Coronary artery (tissue), 2 donors: Measurements from ENCODE around the gene ADD3.
"Not testable (repeated sequence)": the region's sequence is repeated elsewhere in the genome, so short reads cannot be mapped to it uniquely, and the experiment has no call there.

Experiments
- DNase-seq: peaks from one replicate; pipeline ENCODE4 v3.0.0-alpha.2; 2017; ENCODE audit warnings: low spot score
- H3K27ac ChIP-seq, 2 donors: fragments of 200-600 bp; sonication (generic); one replicate each; pipeline ENCODE4 v1.5.1; 2016 to 2019
- H3K4me3 ChIP-seq: fragments of 200-600 bp; sonication (generic); 2 replicates; pipeline ENCODE4 v1.5.1; 2016; ENCODE audit warnings: mild to moderate bottlenecking, moderate library complexity
- CTCF ChIP-seq: fragments of 200-600 bp; sonication (generic); IDR thresholded peaks from one replicate; pipeline ENCODE4 v1.5.1; 2019; ENCODE audit warnings: antibody characterized with exemption

Gene ADD3

GRCh38 chr10:110113670-110114337, 106.0 kb downstream of the ADD3 start:
- TF ChIP-seq CTCF: no peak
- H3K4me3 ChIP-seq: no peak overlapping the region
- DNase-seq: no peak
- H3K27ac ChIP-seq: no peak overlapping the region

- H3K4me3 ChIP-seq, DNase-seq, H3K27ac ChIP-seq: not testable (repeated sequence)
Observed at GRCh38 chr10:110114668-110115067, 106.9 kb downstream of the ADD3 start.

- DNase-seq: no peak
- Histone ChIP-seq H3K4me3 (no peak overlapping the region), H3K27ac (no peak overlapping the region)
- no peak for TF ChIP-seq CTCF
Observed at GRCh38 chr10:110115784-110116520, 108.2 kb downstream of the ADD3 start.

GRCh38 chr10:110118891-110119621, 111.3 kb downstream of the ADD3 start:
- Histone ChIP-seq H3K27ac (peak overlapping the region in 1 of 2 donors; percentile 65), H3K4me3 (no peak overlapping the region)
- no peak for TF ChIP-seq CTCF
- no peak for DNase-seq

GRCh38 chr10:110123594-110123993, 115.8 kb downstream of the ADD3 start:
- no peak for TF ChIP-seq CTCF
- no peak for DNase-seq
- Histone ChIP-seq H3K27ac (no peak overlapping the region), H3K4me3 (no peak overlapping the region)

GRCh38 chr10:110129490-110129889, 121.7 kb downstream of the ADD3 start:
- no peak for DNase-seq
- no peak for TF ChIP-seq CTCF
- Histone ChIP-seq H3K27ac (no peak overlapping the region), H3K4me3 (no peak overlapping the region)

- Histone ChIP-seq H3K27ac (no peak overlapping the region), H3K4me3 (no peak overlapping the region)
- DNase-seq: no peak
- no peak for TF ChIP-seq CTCF
Observed at GRCh38 chr10:110134917-110135316, 127.1 kb downstream of the ADD3 start.

GRCh38 chr10:110135836-110136235, 128.1 kb downstream of the ADD3 start:
- H3K4me3 ChIP-seq, H3K27ac ChIP-seq, DNase-seq: not testable (repeated sequence)
